Endothelial cell of hepatic sinusoid (primary cell): ENCODE results near the gene TUBA1B.

Experiments used
- in situ Hi-C: cut with HindIII; loops from 2 replicates; pipeline ENCODE4 v1.10.0; 2017; ENCODE audit warnings: low sequenced_read_pairs

The TUBA1B gene

GRCh38 chr12:49091836-49092085 is 39.4 kb downstream of the TUBA1B start:
- in situ Hi-C loops: no loop called here

GRCh38 chr12:49091056-49091835 is 39.9 kb downstream of the TUBA1B start:
- in situ Hi-C loops: no loop called here

DNA sequence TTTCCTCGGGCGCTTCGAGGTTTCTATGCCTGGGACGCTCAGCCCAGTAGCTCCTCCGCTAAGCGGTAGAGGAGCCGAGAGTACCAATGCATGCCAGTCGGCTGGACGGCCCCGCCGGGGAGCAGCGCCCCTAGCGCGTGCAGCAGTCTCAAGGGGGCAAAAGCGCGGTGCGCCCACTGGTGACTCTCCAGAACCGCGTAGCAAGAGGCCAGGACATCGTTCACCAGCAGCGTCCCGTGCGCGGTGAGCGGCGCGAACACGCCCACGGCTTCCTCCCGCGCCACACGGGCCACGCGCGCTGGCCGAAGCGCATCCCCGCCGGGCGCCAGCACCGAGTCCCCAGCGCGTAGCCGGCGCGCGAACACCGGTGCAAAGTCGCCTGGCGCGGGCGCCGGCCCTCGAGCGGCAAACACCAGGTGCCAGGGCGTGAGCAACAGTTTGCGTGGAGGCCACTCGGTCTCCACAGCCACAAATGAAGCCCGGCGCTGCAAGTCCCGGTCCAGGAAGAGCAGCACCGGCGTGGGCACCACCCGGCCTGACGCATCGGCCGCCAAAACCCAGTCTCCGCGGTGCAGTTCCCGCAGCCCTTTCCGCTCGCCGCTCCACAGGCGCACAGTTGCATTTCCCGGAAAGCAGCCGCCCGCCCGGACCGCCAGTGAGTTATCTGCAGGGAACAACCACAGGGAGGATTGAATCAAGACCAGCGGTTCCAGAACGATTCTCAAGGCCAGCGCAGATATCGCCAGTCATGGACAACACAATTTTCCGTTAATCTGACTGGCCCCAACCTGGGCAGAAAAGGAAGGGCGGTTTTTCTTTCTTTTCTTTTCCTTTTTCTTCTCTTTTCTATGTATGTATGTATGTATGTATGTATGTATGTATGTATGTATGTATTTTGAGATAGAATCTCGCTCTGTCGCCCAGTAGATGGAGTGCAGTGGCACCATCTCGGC is 41.1 kb downstream of the TUBA1B start:
- in situ Hi-C loops: no loop called here

DNA sequence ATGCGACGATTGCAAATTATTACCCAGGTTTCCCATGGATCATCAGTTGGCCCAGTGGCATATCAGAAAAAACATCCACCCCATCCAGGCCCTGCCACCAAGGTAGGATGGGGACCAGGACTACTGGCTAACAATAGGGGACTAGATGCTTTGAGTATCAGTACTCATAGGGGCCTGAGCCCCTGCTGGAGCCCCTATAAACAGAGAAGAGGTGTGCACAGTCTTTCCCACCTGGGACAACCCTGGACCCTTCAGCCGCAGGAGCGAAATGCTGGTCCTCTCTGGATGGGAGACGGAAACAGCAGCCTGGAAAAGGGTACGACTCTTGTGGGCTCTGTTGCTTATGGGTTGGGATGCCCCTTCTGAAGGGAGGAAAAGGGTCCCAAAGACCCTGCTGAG is 42.3 kb downstream of the TUBA1B start:
- in situ Hi-C loops: no loop called here

DNA sequence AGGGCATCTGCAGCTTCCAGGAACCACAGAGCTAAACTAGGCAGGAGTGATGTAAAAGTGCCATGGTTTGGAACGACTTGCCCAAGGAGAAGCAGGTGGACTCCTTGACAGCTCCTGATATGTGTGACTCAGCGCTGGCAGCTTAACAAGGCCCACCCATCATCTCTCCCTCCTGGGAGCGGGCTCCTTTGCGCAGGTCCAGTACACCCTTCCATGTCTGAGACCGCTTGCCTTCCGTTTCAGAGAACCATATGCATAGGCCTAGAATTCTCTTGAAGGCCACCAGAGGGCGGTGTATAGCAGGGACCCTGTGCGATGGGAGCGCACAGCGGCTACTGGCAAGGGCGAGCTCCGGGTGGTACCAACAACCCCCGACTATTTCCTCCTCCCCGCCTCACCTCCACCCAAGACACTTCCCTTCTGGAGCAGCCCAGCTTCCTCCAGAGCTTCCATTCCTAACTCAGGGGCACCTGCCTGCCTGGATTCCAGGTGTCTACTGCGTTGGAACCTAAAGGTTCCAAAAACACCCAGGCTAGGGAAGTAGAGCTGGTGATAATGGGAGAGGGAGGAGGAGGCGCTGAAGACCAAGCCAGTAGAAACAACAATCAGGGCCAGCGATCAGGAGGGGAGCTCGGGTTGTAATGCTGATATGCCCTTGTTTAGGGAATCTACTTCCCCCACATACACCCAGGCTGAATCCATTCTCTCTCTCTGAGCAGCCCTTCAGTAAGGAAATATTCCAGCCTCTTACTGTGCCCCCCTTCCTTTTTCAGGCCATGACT is 42.9 kb downstream of the TUBA1B start:
- in situ Hi-C loops: no loop called here

DNA sequence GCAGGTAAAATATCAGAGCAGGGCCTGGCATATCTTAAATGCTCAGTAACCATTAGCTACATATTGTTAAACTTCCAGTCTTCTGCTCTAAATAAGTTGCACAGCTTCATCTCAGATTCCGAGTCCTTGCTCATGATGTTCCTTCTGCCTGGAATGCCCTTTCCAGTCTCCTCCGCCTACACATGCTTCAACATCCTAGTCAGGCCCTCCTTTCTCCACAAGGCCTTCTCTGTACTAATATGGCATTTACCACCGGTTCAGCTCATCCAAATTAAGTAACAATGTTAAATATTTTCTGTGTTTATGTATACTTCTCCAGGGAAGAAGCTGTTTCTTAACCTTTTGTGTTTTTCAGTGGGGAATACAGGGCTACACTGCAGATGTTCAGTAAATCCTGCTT is 45.1 kb downstream of the TUBA1B start:
- in situ Hi-C loops: no loop called here

GRCh38 chr12:49084438-49084837 is 46.8 kb downstream of the TUBA1B start:
- in situ Hi-C loops: no loop called here

DNA sequence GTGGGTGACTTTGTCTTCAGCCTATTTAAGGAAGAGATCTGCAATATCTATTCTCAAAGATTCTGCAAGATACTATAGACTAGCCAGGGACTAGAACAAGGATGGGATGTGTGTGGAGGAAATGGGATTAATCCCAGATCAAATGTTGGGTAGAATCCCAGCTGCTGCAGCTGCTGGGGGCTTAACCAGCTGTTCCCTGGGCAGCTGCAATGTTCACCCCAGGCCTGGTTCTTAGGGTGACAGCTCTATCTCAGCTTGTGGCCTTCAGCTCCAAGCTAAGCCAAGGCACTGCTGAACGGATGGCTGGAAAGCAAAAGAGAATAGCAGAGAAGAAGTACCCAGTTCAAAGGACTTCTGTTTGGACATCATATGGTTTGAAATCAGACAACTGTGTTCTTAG is 51.4 kb downstream of the TUBA1B start:
- in situ Hi-C loops: no loop called here
